Sigmoid colon (tissue), 7 donors: ENCODE measurements around the gene MAMSTR. TPM values are rescaled to one million over a fixed set of nuclear protein-coding genes. Genes with fewer than 3 reads are reported as not detected.
A peak's percentile ranks its signal among the peaks of the same experiment; 100 is the strongest.
"Not testable (repeated sequence)": the region's sequence is repeated elsewhere in the genome, so short reads cannot be mapped to it uniquely, and the experiment has no call there.

Experiments
- DNase-seq: peaks from one replicate; pipeline ENCODE4 v3.0.0-alpha.2; 2019
- H3K27ac ChIP-seq, 4 donors: fragments of 200-600 bp; sonication (generic); one replicate each; pipeline ENCODE4 v1.5.1; 2016 to 2019; ENCODE audit warnings: mild to moderate bottlenecking in 1 of 4
- H3K27me3 ChIP-seq, 3 donors: fragments of 200-600 bp; sonication (generic); one replicate each; pipeline ENCODE4 v1.5.1; 2019; ENCODE audit warnings: mild to moderate bottlenecking in 1 of 3
- H3K36me3 ChIP-seq, 4 donors: fragments of 200-600 bp; sonication (generic); one replicate each; pipeline ENCODE4 v1.5.1; 2016 to 2019
- H3K4me1 ChIP-seq, 4 donors: fragments of 200-600 bp; sonication (generic); one replicate each; pipeline ENCODE4 v1.5.1; 2017 to 2019
- H3K4me3 ChIP-seq, 4 donors: fragments of 200-600 bp; sonication (generic); one replicate each; pipeline ENCODE4 v1.5.1; 2017 to 2019; ENCODE audit warnings: mild to moderate bottlenecking in 2 of 4, moderate library complexity in 1 of 4
- H3K9me3 ChIP-seq, 4 donors: fragments of 200-600 bp in 3 of 4; sonication (generic) in 3 of 4; one replicate each; pipeline versions ENCODE4 v1.5.1 to v1.6.1; 2013 to 2019
- EP300 ChIP-seq, 4 donors: sonication (generic); formaldehyde crosslinking; IDR thresholded peaks; one replicate each; pipeline ENCODE4 v1.6.1; 2017; ENCODE audit warnings: antibody characterized with exemption in 4 of 4
- POLR2A ChIP-seq, 2 donors: fragments of 450-650 bp; IDR thresholded peaks; one replicate each; pipeline ENCODE4 v1.6.1; 2016; ENCODE audit warnings: antibody characterized with exemption in 2 of 2, mild to moderate bottlenecking in 2 of 2, moderate library complexity in 2 of 2
- POLR2AphosphoS5 ChIP-seq, 4 donors: sonication (generic); formaldehyde crosslinking; IDR thresholded peaks; one replicate each; pipeline ENCODE4 v1.6.1; 2017; ENCODE audit warnings: antibody characterized with exemption in 4 of 4
- WGBS, 2 donors: extraction: QIAGEN DNeasy Blood & Tissue Kit; methylation state at CpG; one replicate each; pipeline ENCODE4 v1.1.7; 2013; 5-methylcytosine and 5-hydroxymethylcytosine counted together
- intact Hi-C: fragments of 100-400 bp; cut with DNase I; formaldehyde crosslinking; loops from one replicate; pipeline ENCODE4 v1.15.1; 2023
- polyA plus RNA-seq, 3 donors: library from polyadenylated mRNA; stranded (reverse); fragments of 200-250 nt; gene quantifications; one replicate each; pipeline ENCODE4 v1.2.3, GENCODE V29; 2013
- total RNA-seq, 4 donors: library from RNA; depleted of rRNA; stranded (reverse); fragments of >200 nt; gene quantifications; one replicate each; pipeline ENCODE4 v1.1.0, GENCODE V29; 2016
- TF ChIP-seq, protein P1 (sequence below), 4 experiments: fragments of 450-650 bp in 3 of 4; fragments of 200-600 bp in 1 of 4; IDR thresholded peaks; one replicate each; pipeline ENCODE4 v1.5.1; 2016 to 2019; ENCODE audit warnings: antibody characterized with exemption in 4 of 4, mild to moderate bottlenecking in 3 of 4, moderate library complexity in 2 of 4
- donor health status: healthy with polysubstance abuse.
- donor health status: Bipolar disorder and iron deficiency.
- donor health status: healthy.

Gene MAMSTR
- total and polyA plus RNA-seq, 7 donors: 0.69 to 1.8 (median 0.89) TPM; not detected in 1

DNA sequence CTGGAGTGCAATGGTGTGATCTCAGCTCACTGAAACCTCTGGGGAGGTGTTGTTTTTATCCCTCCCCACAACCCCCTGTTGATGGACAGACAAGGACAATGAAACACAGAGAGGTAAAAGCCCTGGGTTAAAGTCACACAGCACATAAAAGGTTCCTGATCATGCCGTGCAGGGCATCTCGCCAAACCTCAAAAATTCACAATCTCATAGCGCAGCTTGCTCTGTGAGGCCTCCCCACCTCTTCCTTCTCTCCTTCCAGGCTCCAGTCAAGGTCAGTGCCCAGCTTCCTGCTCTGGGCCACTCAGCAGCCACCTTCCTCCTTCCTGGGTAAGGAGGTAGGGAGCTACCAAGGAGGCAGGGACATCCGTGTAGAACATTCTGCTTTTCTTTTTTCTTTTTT is 21.5 kb downstream of the MAMSTR start:
- TF ChIP-seq, protein P1, sequence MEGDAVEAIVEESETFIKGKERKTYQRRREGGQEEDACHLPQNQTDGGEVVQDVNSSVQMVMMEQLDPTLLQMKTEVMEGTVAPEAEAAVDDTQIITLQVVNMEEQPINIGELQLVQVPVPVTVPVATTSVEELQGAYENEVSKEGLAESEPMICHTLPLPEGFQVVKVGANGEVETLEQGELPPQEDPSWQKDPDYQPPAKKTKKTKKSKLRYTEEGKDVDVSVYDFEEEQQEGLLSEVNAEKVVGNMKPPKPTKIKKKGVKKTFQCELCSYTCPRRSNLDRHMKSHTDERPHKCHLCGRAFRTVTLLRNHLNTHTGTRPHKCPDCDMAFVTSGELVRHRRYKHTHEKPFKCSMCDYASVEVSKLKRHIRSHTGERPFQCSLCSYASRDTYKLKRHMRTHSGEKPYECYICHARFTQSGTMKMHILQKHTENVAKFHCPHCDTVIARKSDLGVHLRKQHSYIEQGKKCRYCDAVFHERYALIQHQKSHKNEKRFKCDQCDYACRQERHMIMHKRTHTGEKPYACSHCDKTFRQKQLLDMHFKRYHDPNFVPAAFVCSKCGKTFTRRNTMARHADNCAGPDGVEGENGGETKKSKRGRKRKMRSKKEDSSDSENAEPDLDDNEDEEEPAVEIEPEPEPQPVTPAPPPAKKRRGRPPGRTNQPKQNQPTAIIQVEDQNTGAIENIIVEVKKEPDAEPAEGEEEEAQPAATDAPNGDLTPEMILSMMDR (IDR thresholded peaks at IDR 0.05): no peak
- TF ChIP-seq POLR2A (IDR thresholded peaks at IDR 0.05): no peak
- no peak for TF ChIP-seq EP300 (IDR thresholded peaks at IDR 0.05)
- TF ChIP-seq POLR2AphosphoS5 (IDR thresholded peaks at IDR 0.05): no peak
- Histone ChIP-seq H3K4me3 (no peak overlapping the region), H3K4me1 (peaks cover 0 to 10% (median 2%) of the 10 kb centered on the region in 4 donors), H3K27ac (no peak overlapping the region), H3K36me3 (peaks cover 0 to 5% (median 0%) of the 10 kb centered on the region in 4 donors), H3K9me3 (no peaks in the 10 kb centered on the region), H3K27me3 (peaks cover 3 to 25% (median 10%) of the 10 kb centered on the region in 3 donors)
- 9 to 34% methylated on average over 4 of the region's 4 CpGs for WGBS, 2 donors
- intact Hi-C loops: no loop called here
- no peak for DNase-seq

DNA sequence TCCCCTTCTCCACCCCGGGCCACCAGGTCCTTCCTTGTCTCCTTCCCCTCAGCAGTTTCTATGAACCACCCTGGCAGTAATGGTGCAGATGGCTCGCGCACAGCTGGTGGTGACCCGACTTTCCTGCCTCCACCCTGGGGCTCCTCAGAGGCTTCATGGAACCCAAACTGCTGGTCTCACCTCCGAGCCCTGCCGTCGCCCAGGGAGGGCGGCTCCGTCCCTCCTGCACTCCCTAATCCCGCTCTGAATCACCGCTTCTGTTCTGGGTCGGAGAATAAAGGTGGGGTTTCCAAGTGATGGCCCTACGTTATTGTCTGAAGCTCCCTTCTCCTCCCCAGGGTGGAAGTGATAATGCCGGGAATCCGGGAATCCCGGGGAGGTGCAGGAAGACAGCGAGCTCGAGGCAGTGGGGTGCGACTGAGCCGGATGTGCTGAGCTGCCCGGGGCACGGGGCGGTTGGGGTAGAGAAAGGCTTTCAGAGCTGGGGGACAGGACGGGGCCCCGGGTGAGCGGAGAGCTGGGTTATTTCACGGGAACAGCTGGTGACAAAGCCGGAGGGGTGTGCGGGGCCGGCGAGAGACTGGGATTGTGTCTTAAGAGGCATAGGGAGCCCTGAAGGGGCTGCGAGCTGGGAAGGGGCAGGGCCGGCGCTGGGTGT is 23.0 kb downstream of the MAMSTR start:
- no peaks in the 10 kb centered on the region for H3K9me3 ChIP-seq
- no peak for TF ChIP-seq EP300 (IDR thresholded peaks at IDR 0.05)
- TF ChIP-seq POLR2A (IDR thresholded peaks at IDR 0.05): no peak
- TF ChIP-seq POLR2AphosphoS5 (IDR thresholded peaks at IDR 0.05): no peak
- TF ChIP-seq, protein P1 (IDR thresholded peaks at IDR 0.05): no peak
- peak overlapping the region in 2 of 4 donors; percentile 27 to 42 for H3K27ac ChIP-seq
- H3K4me3 ChIP-seq: peak overlapping the region in 3 of 4 donors; percentile 14 to 23 (median 18)
- no peak for DNase-seq
- H3K36me3 ChIP-seq: no peaks in the 10 kb centered on the region
- WGBS, 2 donors: 1 to 5% methylated on average over 34 of the region's 34 CpGs
- intact Hi-C loops: no loop called here
- peaks cover 3 to 25% (median 10%) of the 10 kb centered on the region in 3 donors for H3K27me3 ChIP-seq
- H3K4me1 ChIP-seq: peaks cover 0 to 10% (median 2%) of the 10 kb centered on the region in 4 donors

DNA sequence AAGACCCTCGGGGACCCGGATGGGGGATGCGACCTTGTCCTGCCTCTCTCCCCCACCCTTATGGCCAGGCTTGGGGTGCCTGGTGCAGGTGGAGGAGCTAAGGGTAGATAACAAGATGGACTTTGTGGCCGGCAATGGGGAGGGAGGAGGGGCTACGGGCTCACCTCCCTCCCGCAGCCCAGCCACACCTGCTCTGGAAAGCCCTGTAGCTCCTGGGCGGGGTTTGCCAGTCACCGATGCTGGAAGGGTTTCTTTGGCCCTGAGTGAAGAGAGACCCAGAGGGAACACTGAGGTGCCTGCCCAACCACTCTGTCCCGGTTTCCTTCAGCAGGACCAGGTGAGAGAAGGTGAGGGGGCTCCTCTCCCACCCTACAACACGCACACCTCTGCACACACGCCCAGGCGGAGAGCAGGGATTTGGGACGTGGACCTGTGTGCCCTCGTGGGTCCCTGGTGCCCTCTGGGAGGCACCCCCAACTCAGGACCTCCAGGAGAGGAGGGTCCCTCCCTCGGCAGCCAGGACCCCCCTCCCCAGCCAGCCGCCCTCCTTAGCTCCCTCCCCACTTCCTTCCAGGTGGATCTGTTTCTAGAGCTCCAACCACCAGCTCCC is 23.7 kb downstream of the MAMSTR start, which contains the start of gene FUT2:
FUT2 (plus strand) TSS at position 229 of the 610 bp plus-strand sequence. CDS start 6,986 bp downstream, outside the sequence.
- H3K4me1 ChIP-seq: peaks cover 0 to 10% (median 2%) of the 10 kb centered on the region in 4 donors
- no peak for DNase-seq
- H3K27me3 ChIP-seq: peaks cover 3 to 25% (median 10%) of the 10 kb centered on the region in 3 donors
- intact Hi-C loops: no loop called here
- H3K36me3 ChIP-seq: no peaks in the 10 kb centered on the region
- WGBS, 2 donors: 9 to 41% methylated on average over 16 of the region's 16 CpGs
- peak within 1 kb of the TSS in 3 of 4 donors; percentile 14 to 23 (median 18) for H3K4me3 ChIP-seq
- TF ChIP-seq POLR2AphosphoS5 (IDR thresholded peaks at IDR 0.05) (peak in 1 of 4 donors; percentile 30), EP300 (IDR thresholded peaks at IDR 0.05) (no peak), POLR2A (IDR thresholded peaks at IDR 0.05) (peak in 1 of 2 donors; percentile 86)
- TF ChIP-seq, protein P1 (IDR thresholded peaks at IDR 0.05): no peak
- no peaks in the 10 kb centered on the region for H3K9me3 ChIP-seq
- H3K27ac ChIP-seq: peak within 1 kb of the TSS in 2 of 4 donors; percentile 27 to 42

DNA sequence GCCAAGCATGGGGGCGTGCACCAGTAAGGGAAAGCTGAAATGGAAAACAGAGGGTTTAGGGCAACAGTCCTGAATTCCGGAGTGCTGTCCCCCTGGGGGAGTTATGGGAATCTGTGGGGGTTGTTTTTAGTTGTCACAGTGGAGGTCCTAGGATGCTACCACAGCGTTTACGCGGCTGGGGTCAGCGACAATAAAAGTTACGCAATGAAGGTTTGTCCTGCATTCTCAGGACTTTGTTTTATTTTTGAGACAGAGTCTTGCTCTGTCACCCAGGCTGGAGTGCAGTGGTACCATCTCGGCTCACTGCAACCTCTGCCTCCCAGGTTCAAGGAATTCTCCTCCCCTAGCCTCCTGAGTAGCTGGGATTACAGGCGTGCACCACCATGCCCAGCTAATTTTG is 25.9 kb downstream of the MAMSTR start:
- H3K27ac ChIP-seq, H3K9me3 ChIP-seq, intact Hi-C loops, DNase-seq, H3K36me3 ChIP-seq, H3K4me3 ChIP-seq, H3K4me1 ChIP-seq: not testable (repeated sequence)
- H3K27me3 ChIP-seq: peaks cover 3 to 25% (median 10%) of the 10 kb centered on the region in 3 donors
- WGBS, 2 donors: 81 to 94% methylated on average over 9 of the region's 9 CpGs

DNA sequence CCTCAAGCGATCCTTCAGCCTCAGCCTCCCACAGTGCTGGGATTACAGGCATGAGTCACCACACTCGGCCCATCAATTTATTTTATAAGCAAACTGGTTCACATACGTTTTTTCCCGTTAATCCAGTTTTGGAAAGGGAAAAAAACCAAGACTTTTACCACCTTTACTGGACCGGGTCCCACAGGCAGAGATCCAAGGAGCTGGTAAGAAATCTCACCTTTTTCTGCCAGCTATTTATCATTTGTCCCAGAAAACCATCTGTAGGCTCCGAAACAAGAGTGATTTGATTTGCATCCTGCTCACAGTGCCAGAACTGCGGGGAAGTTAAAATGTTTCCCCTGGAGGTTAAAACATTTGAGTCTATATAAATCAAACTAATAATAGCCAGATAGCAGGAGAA is 30.1 kb downstream of the MAMSTR start:
- DNase-seq: no peak
- Histone ChIP-seq H3K27me3 (no peaks in the 10 kb centered on the region), H3K36me3 (no peaks in the 10 kb centered on the region), H3K27ac (peak overlapping the region in 2 of 4 donors; percentile 34 to 47), H3K4me1 (peaks cover 0 to 8% (median 0%) of the 10 kb centered on the region in 4 donors), H3K4me3 (no peak overlapping the region), H3K9me3 (no peaks in the 10 kb centered on the region)
- WGBS, 2 donors: 69 to 72% methylated on average over 7 of the region's 7 CpGs
- intact Hi-C loops: no loop called here
- TF ChIP-seq POLR2AphosphoS5 (IDR thresholded peaks at IDR 0.05) (no peak), EP300 (IDR thresholded peaks at IDR 0.05) (no peak), POLR2A (IDR thresholded peaks at IDR 0.05) (no peak)
- TF ChIP-seq, protein P1 (IDR thresholded peaks at IDR 0.05): no peak
